OCI-LY3 (cell line): ENCODE measurements around the gene KLHL18.

Experiments used
- H2AFZ ChIP-seq: fragments of 200-600, 300-600 bp; shearing (Covaris generic); 2 replicates; pipeline ENCODE4 v1.6.0; 2014; ENCODE audit warnings: antibody characterized with exemption, low read depth, low read length
- H3K27ac ChIP-seq: fragments of 200-600, 300-600 bp; sonication (generic); 2 replicates; pipeline ENCODE4 v1.5.1; 2014; ENCODE audit warnings: mild to moderate bottlenecking, low read length, moderate library complexity, mixed read lengths
- H3K27me3 ChIP-seq: fragments of 200-600, 300-600 bp; sonication (generic); 2 replicates; pipeline ENCODE4 v1.6.1; 2014; ENCODE audit warnings: low read depth, low read length, mixed read lengths
- H3K36me3 ChIP-seq: fragments of 200-600, 300-600 bp; sonication (generic); replicated peaks from 2 replicates; pipeline ENCODE3; 2014; ENCODE audit warnings: low read depth, low read length, mixed read lengths
- H3K4me1 ChIP-seq: fragments of 300-600, 200-600 bp; sonication (generic); 2 replicates; pipeline ENCODE4 v1.6.1; 2014; ENCODE audit warnings: low read length, mixed read lengths
- H3K4me2 ChIP-seq: fragments of 200-600, 300-600 bp; sonication (generic); 2 replicates; pipeline ENCODE4 v1.6.1; 2014; ENCODE audit warnings: low read length, mixed read lengths
- H3K4me3 ChIP-seq: fragments of 300-600, 200-600 bp; sonication (generic); 2 replicates; pipeline ENCODE4 v1.5.1; 2014; ENCODE audit warnings: antibody characterized with exemption, mild to moderate bottlenecking, low read length, moderate library complexity
- H3K79me2 ChIP-seq: fragments of 300-600, 200-600 bp; shearing (Covaris generic); 2 replicates; pipeline ENCODE4 v1.6.1; 2014; ENCODE audit warnings: mild to moderate bottlenecking, low read length, mixed read lengths
- H3K9ac ChIP-seq: fragments of 300-600, 200-600 bp; shearing (Covaris generic); 2 replicates; pipeline ENCODE4 v1.6.0; 2014; ENCODE audit warnings: mild to moderate bottlenecking, low read length, moderate library complexity
- H3K9me3 ChIP-seq: fragments of 200-600, 300-600 bp; shearing (Covaris generic); 2 replicates; pipeline ENCODE4 v1.6.1; 2014; ENCODE audit warnings: low read length, mixed read lengths; ENCODE audit not compliant: insufficient read depth
- H4K20me1 ChIP-seq: fragments of 200-600, 300-600 bp; sonication (generic); 2 replicates; pipeline ENCODE4 v1.6.1; 2016; ENCODE audit warnings: low read length, mixed read lengths; ENCODE audit not compliant: insufficient read depth
- CTCF ChIP-seq: fragments of 200-600, 300-600 bp; sonication (generic); IDR thresholded peaks from 2 replicates; pipeline ENCODE4 v1.5.1; 2014; ENCODE audit warnings: antibody characterized with exemption, low read length, low read depth
- EZH2phosphoT487 ChIP-seq: fragments of 200-600 bp; shearing (Covaris generic); IDR thresholded peaks from 2 replicates; pipeline ENCODE4 v1.6.1; 2018; ENCODE audit warnings: antibody characterized with exemption, mixed run types, low read depth

Gene KLHL18

GRCh38 chr3:47343471-47343971, 60.8 kb downstream of the KLHL18 start:
- H3K9me3 ChIP-seq, result no peaks in the 10 kb centered on the region
- H4K20me1 ChIP-seq, result peaks cover 4% of the 10 kb centered on the region; the same call in 1 of the 2 replicates
- H3K27ac ChIP-seq, result no peak overlapping the region
- no peak overlapping the region for H3K9ac ChIP-seq
- H3K27me3 ChIP-seq, result no peaks in the 10 kb centered on the region
- no peak overlapping the region for H3K4me3 ChIP-seq
- H3K4me1 ChIP-seq, result peaks cover 17% of the 10 kb centered on the region
- no peaks in the 10 kb centered on the region for H3K79me2 ChIP-seq
- H3K4me2 ChIP-seq, result no peak overlapping the region
- no peak overlapping the region for H2AFZ ChIP-seq
- peaks cover 37% of the 10 kb centered on the region for H3K36me3 ChIP-seq
- TF ChIP-seq EZH2phosphoT487 (no peak), CTCF (no peak)

- Histone ChIP-seq H3K79me2 (no peaks in the 10 kb centered on the region), H3K4me2 (no peak overlapping the region)
- TF ChIP-seq CTCF, result no peak
- no peak for TF ChIP-seq EZH2phosphoT487
Observed at GRCh38 chr3:47344971-47345370, 62.2 kb downstream of the KLHL18 start.

GRCh38 chr3:47347217-47347801, 64.6 kb downstream of the KLHL18 start:
- Histone ChIP-seq H3K27ac (no peak overlapping the region), H2AFZ (no peak overlapping the region)

More at GRCh38 chr3:47344971-47345370, 62.2 kb downstream of the KLHL18 start:
- Histone ChIP-seq H3K27me3 (no peaks in the 10 kb centered on the region), H3K36me3 (peaks cover 28% of the 10 kb centered on the region), H4K20me1 (peaks cover 4% of the 10 kb centered on the region; the same call in 1 of the 2 replicates), H2AFZ (no peak overlapping the region), H3K9ac (no peak overlapping the region), H3K27ac (no peak overlapping the region), H3K4me1 (peaks cover 17% of the 10 kb centered on the region), H3K9me3 (no peaks in the 10 kb centered on the region), H3K4me3 (no peak overlapping the region)

More at GRCh38 chr3:47347217-47347801, 64.6 kb downstream of the KLHL18 start:
- Histone ChIP-seq H3K79me2 (no peaks in the 10 kb centered on the region), H4K20me1 (peaks cover 4% of the 10 kb centered on the region; the same call in 1 of the 2 replicates), H3K9ac (no peak overlapping the region), H3K36me3 (peaks cover 18% of the 10 kb centered on the region), H3K9me3 (no peaks in the 10 kb centered on the region), H3K4me2 (peak overlapping the region; percentile 54), H3K27me3 (no peaks in the 10 kb centered on the region), H3K4me3 (no peak overlapping the region), H3K4me1 (peaks cover 17% of the 10 kb centered on the region)
- TF ChIP-seq EZH2phosphoT487 (no peak), CTCF (no peak)
